K562 (cell line): ENCODE measurements around the gene B3GLCT. TPM values are rescaled to one million over a fixed set of nuclear protein-coding genes. Genes with fewer than 3 reads are reported as not detected.

ENCODE experiments used
- ARNT ChIP-seq, 2 experiments: fragments of 450-650 bp; IDR thresholded peaks; 2 replicates each; pipeline ENCODE4 v1.6.1; 2016; ENCODE audit warnings: mild to moderate bottlenecking in 1 of 2
- CBFA2T3 ChIP-seq: fragments of 450-650 bp; IDR thresholded peaks from 2 replicates; pipeline ENCODE4 v1.6.1; 2017
- CBX3 ChIP-seq, 2 experiments: IDR thresholded peaks; 1 replicate in 1 of 2; 2 replicates in 1 of 2; pipeline ENCODE4 v1.6.1; 2012; ENCODE audit warnings: inconsistent platforms in 2 of 2, low read length in 2 of 2, borderline replicate concordance in 1 of 2, control low read depth in 1 of 2
- MIER1 ChIP-seq: fragments of 450-650 bp; IDR thresholded peaks from 2 replicates; pipeline ENCODE4 v1.6.1; 2016; ENCODE audit warnings: antibody characterized with exemption, mild to moderate bottlenecking, low read depth
- PRMT5 ChIP-seq: sonication (generic); formaldehyde crosslinking; IDR thresholded peaks from 2 replicates; pipeline ENCODE4 v1.5.0; 2020; ENCODE audit warnings: missing genetic modification reagents
- ZNF766 ChIP-seq: fragments of 200-800 bp; sonication (Bioruptor generic); conservative IDR thresholded peaks from 2 replicates; pipeline ENCODE4 v1.6.1; 2016; ENCODE audit warnings: missing genetic modification characterization, missing compliant biosample characterization
- polyA plus RNA-seq, 8 experiments: library from polyadenylated mRNA; depleted of rRNA in 4 of 8; stranded (reverse) in 5 of 8; unstranded in 3 of 8; fragments of >200 nt; fragmentation: Nextera tagmentation in 2 of 8; fragmentation: Illumina TruSeq in 1 of 8; extraction: Ambion mirVana in 2 of 8; extraction: Trizol in 1 of 8; gene quantifications; 2 replicates each; pipeline versions ENCODE4 v1.2.1 to v1.2.3, GENCODE V29; 2011 to 2014; ENCODE audit warnings: inconsistent platforms in 1 of 8, missing spikeins in 1 of 8
- total RNA-seq, 7 experiments: library from RNA; depleted of rRNA in 6 of 7; stranded (reverse); fragments of >200 nt in 6 of 7; fragmentation: Illumina TruSeq in 2 of 7; extraction: Trizol in 2 of 7; gene quantifications; 2 replicates each; pipeline versions ENCODE4 v1.2.1 to v1.2.3, GENCODE V29; 2011 to 2021; ENCODE audit warnings: low replicate concordance in 1 of 7
- TF ChIP-seq, protein P1 (sequence below): fragments of 200-600 bp; sonication (generic); IDR thresholded peaks from one replicate; pipeline ENCODE4 v1.6.1; 2012; ENCODE audit warnings: mild to moderate bottlenecking, low read depth, low read length, inconsistent platforms
- TF ChIP-seq, protein P2 (sequence below): fragments of 200-800 bp; sonication (Bioruptor generic); IDR thresholded peaks from 2 replicates; pipeline ENCODE4 v1.6.1; 2017; ENCODE audit warnings: missing genetic modification characterization, missing compliant biosample characterization
- TF ChIP-seq, protein P3 (sequence below): IDR thresholded peaks from 3 replicates; pipeline ENCODE4 v1.6.1; 2011; ENCODE audit warnings: borderline replicate concordance, mild to moderate bottlenecking, moderate library complexity; ENCODE audit not compliant: insufficient read length; ENCODE audit errors: extremely low read depth
- TF ChIP-seq, protein P4 (sequence below): fragments of 450-650 bp; IDR thresholded peaks from one replicate; pipeline ENCODE4 v1.6.1; 2018; ENCODE audit warnings: mild to moderate bottlenecking, moderate library complexity; ENCODE audit not compliant: partially characterized antibody

The B3GLCT gene
- total and polyA plus RNA-seq, 9 of the 15 experiments (the other 6 are each of a cell fraction or from before 2014, with no cell fraction given), result 1.1 to 5.1 (median 2.9) TPM

DNA sequence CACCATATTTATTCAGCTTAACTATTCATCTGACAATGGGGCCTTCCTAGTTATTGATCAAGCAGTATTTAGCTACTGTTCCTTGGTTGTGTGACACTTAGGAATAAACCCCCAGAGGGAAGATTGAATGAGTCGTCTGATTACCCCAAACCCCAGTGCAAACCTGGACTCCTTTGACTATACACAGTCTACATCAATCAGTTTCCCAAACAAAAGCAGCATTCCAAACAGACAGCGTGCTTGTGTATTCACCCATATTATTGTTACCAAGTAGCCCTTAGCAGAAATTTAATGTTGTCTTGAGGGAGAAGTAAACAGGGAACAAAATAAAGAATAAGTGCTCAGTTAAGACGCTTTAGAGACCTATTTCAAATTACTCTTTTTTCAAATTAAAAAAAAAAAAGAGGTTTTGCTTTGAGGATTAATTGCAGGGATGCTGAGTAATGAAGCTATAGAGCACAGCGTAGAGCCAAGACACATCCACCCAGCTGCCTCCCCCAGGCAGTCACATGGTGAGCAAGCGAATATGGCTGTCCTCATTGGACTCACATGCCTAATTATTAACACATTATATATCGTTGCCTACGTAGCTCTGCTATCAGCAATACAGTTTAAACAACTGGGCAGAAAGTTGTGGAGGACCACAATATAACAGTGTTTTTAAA, 14.7 kb upstream of the B3GLCT start (continued):
- TF ChIP-seq, protein P1, sequence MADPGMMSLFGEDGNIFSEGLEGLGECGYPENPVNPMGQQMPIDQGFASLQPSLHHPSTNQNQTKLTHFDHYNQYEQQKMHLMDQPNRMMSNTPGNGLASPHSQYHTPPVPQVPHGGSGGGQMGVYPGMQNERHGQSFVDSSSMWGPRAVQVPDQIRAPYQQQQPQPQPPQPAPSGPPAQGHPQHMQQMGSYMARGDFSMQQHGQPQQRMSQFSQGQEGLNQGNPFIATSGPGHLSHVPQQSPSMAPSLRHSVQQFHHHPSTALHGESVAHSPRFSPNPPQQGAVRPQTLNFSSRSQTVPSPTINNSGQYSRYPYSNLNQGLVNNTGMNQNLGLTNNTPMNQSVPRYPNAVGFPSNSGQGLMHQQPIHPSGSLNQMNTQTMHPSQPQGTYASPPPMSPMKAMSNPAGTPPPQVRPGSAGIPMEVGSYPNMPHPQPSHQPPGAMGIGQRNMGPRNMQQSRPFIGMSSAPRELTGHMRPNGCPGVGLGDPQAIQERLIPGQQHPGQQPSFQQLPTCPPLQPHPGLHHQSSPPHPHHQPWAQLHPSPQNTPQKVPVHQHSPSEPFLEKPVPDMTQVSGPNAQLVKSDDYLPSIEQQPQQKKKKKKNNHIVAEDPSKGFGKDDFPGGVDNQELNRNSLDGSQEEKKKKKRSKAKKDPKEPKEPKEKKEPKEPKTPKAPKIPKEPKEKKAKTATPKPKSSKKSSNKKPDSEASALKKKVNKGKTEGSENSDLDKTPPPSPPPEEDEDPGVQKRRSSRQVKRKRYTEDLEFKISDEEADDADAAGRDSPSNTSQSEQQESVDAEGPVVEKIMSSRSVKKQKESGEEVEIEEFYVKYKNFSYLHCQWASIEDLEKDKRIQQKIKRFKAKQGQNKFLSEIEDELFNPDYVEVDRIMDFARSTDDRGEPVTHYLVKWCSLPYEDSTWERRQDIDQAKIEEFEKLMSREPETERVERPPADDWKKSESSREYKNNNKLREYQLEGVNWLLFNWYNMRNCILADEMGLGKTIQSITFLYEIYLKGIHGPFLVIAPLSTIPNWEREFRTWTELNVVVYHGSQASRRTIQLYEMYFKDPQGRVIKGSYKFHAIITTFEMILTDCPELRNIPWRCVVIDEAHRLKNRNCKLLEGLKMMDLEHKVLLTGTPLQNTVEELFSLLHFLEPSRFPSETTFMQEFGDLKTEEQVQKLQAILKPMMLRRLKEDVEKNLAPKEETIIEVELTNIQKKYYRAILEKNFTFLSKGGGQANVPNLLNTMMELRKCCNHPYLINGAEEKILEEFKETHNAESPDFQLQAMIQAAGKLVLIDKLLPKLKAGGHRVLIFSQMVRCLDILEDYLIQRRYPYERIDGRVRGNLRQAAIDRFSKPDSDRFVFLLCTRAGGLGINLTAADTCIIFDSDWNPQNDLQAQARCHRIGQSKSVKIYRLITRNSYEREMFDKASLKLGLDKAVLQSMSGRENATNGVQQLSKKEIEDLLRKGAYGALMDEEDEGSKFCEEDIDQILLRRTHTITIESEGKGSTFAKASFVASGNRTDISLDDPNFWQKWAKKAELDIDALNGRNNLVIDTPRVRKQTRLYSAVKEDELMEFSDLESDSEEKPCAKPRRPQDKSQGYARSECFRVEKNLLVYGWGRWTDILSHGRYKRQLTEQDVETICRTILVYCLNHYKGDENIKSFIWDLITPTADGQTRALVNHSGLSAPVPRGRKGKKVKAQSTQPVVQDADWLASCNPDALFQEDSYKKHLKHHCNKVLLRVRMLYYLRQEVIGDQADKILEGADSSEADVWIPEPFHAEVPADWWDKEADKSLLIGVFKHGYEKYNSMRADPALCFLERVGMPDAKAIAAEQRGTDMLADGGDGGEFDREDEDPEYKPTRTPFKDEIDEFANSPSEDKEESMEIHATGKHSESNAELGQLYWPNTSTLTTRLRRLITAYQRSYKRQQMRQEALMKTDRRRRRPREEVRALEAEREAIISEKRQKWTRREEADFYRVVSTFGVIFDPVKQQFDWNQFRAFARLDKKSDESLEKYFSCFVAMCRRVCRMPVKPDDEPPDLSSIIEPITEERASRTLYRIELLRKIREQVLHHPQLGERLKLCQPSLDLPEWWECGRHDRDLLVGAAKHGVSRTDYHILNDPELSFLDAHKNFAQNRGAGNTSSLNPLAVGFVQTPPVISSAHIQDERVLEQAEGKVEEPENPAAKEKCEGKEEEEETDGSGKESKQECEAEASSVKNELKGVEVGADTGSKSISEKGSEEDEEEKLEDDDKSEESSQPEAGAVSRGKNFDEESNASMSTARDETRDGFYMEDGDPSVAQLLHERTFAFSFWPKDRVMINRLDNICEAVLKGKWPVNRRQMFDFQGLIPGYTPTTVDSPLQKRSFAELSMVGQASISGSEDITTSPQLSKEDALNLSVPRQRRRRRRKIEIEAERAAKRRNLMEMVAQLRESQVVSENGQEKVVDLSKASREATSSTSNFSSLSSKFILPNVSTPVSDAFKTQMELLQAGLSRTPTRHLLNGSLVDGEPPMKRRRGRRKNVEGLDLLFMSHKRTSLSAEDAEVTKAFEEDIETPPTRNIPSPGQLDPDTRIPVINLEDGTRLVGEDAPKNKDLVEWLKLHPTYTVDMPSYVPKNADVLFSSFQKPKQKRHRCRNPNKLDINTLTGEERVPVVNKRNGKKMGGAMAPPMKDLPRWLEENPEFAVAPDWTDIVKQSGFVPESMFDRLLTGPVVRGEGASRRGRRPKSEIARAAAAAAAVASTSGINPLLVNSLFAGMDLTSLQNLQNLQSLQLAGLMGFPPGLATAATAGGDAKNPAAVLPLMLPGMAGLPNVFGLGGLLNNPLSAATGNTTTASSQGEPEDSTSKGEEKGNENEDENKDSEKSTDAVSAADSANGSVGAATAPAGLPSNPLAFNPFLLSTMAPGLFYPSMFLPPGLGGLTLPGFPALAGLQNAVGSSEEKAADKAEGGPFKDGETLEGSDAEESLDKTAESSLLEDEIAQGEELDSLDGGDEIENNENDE, result no peak
- TF ChIP-seq PRMT5 (CRISPR knock-in tag) (no peak), CBFA2T3 (no peak), CBX3 (IDR thresholded peaks at IDR 0.05; ENCODE audit: borderline replicate concordance in 1 of 2, low read length in 2 of 2) (no peak), ZNF766 (no peak), MIER1 (no peak), ARNT (IDR thresholded peaks at IDR 0.05) (no peak)
- TF ChIP-seq, protein P2, sequence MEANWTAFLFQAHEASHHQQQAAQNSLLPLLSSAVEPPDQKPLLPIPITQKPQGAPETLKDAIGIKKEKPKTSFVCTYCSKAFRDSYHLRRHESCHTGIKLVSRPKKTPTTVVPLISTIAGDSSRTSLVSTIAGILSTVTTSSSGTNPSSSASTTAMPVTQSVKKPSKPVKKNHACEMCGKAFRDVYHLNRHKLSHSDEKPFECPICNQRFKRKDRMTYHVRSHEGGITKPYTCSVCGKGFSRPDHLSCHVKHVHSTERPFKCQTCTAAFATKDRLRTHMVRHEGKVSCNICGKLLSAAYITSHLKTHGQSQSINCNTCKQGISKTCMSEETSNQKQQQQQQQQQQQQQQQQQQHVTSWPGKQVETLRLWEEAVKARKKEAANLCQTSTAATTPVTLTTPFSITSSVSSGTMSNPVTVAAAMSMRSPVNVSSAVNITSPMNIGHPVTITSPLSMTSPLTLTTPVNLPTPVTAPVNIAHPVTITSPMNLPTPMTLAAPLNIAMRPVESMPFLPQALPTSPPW (CRISPR knock-in tag), result no peak
- TF ChIP-seq, protein P3, sequence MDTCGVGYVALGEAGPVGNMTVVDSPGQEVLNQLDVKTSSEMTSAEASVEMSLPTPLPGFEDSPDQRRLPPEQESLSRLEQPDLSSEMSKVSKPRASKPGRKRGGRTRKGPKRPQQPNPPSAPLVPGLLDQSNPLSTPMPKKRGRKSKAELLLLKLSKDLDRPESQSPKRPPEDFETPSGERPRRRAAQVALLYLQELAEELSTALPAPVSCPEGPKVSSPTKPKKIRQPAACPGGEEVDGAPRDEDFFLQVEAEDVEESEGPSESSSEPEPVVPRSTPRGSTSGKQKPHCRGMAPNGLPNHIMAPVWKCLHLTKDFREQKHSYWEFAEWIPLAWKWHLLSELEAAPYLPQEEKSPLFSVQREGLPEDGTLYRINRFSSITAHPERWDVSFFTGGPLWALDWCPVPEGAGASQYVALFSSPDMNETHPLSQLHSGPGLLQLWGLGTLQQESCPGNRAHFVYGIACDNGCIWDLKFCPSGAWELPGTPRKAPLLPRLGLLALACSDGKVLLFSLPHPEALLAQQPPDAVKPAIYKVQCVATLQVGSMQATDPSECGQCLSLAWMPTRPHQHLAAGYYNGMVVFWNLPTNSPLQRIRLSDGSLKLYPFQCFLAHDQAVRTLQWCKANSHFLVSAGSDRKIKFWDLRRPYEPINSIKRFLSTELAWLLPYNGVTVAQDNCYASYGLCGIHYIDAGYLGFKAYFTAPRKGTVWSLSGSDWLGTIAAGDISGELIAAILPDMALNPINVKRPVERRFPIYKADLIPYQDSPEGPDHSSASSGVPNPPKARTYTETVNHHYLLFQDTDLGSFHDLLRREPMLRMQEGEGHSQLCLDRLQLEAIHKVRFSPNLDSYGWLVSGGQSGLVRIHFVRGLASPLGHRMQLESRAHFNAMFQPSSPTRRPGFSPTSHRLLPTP, result no peak
- TF ChIP-seq, protein P4, sequence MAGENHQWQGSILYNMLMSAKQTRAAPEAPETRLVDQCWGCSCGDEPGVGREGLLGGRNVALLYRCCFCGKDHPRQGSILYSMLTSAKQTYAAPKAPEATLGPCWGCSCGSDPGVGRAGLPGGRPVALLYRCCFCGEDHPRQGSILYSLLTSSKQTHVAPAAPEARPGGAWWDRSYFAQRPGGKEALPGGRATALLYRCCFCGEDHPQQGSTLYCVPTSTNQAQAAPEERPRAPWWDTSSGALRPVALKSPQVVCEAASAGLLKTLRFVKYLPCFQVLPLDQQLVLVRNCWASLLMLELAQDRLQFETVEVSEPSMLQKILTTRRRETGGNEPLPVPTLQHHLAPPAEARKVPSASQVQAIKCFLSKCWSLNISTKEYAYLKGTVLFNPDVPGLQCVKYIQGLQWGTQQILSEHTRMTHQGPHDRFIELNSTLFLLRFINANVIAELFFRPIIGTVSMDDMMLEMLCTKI, result no peak
